Prostate gland (tissue), 2 donors: Measurements from ENCODE around the gene PPARA.

Source experiments
- POLR2A ChIP-seq: fragments of 450-650 bp; IDR thresholded peaks from one replicate; pipeline ENCODE4 v1.6.1; 2016; ENCODE audit warnings: antibody characterized with exemption, mild to moderate bottlenecking
- TF ChIP-seq, protein P1 (sequence below), 4 experiments: fragments of 200-600 bp in 2 of 4; fragments of 450-650 bp in 2 of 4; sonication (generic) in 2 of 4; IDR thresholded peaks; 1 replicate in 3 of 4; 2 replicates in 1 of 4; pipeline ENCODE4 v1.5.1; 2016 to 2019; ENCODE audit warnings: antibody characterized with exemption in 4 of 4, mild to moderate bottlenecking in 2 of 4, moderate library complexity in 2 of 4

GRCh38 chr22:46102159-46102558 is 48.2 kb upstream of the PPARA start:
- TF ChIP-seq, protein P1, sequence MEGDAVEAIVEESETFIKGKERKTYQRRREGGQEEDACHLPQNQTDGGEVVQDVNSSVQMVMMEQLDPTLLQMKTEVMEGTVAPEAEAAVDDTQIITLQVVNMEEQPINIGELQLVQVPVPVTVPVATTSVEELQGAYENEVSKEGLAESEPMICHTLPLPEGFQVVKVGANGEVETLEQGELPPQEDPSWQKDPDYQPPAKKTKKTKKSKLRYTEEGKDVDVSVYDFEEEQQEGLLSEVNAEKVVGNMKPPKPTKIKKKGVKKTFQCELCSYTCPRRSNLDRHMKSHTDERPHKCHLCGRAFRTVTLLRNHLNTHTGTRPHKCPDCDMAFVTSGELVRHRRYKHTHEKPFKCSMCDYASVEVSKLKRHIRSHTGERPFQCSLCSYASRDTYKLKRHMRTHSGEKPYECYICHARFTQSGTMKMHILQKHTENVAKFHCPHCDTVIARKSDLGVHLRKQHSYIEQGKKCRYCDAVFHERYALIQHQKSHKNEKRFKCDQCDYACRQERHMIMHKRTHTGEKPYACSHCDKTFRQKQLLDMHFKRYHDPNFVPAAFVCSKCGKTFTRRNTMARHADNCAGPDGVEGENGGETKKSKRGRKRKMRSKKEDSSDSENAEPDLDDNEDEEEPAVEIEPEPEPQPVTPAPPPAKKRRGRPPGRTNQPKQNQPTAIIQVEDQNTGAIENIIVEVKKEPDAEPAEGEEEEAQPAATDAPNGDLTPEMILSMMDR (IDR thresholded peaks at IDR 0.05), result no peak
- no peak for TF ChIP-seq POLR2A
